ENCODE measurements around the gene POLG.

DNA sequence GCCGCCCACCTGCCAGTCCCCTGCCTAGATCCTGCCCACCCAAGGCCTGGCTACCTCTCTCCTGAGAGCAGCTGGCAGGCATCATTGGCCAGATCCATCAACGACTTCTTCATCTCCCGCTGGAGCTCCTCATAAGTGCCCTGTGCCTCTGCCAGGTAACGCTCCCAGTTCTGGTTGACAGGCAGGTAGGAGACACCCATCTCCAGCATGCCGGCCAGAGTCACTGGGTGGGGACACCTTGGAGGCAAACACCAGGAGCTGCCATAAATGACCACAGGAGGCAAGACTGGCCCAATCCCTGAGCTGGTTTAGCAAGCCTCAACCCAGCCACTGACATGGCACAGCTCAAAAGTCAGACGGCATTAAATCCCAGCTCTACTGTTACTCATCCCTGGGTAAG lies 7.5 kb downstream of the POLG start:
- TF ChIP-seq, protein P1, sequence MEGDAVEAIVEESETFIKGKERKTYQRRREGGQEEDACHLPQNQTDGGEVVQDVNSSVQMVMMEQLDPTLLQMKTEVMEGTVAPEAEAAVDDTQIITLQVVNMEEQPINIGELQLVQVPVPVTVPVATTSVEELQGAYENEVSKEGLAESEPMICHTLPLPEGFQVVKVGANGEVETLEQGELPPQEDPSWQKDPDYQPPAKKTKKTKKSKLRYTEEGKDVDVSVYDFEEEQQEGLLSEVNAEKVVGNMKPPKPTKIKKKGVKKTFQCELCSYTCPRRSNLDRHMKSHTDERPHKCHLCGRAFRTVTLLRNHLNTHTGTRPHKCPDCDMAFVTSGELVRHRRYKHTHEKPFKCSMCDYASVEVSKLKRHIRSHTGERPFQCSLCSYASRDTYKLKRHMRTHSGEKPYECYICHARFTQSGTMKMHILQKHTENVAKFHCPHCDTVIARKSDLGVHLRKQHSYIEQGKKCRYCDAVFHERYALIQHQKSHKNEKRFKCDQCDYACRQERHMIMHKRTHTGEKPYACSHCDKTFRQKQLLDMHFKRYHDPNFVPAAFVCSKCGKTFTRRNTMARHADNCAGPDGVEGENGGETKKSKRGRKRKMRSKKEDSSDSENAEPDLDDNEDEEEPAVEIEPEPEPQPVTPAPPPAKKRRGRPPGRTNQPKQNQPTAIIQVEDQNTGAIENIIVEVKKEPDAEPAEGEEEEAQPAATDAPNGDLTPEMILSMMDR (IDR thresholded peaks at IDR 0.05): no peak
- TF ChIP-seq EZH2 (IDR thresholded peaks at IDR 0.05; ENCODE audit: borderline replicate concordance, insufficient read depth, low read depth, low read length, poor library complexity, severe bottlenecking): no peak

Measured in B cell (primary cell).